BE2C (cell line): ENCODE measurements around the gene MAGI1.

Source experiments
- DNase-seq: peaks from one replicate; pipeline ENCODE4 v3.0.0-alpha.2; 2020
- H3K27me3 ChIP-seq: fragments of 250-450 bp; sonication (Bioruptor Pico); 2 replicates; pipeline ENCODE4 v1.5.1; 2020; ENCODE audit warnings: mild to moderate bottlenecking
- H3K36me3 ChIP-seq: fragments of 250-450 bp; sonication (Bioruptor Pico); 2 replicates; pipeline ENCODE4 v1.5.1; 2020; ENCODE audit warnings: mild to moderate bottlenecking
- H3K4me1 ChIP-seq: fragments of 250-450 bp; sonication (Bioruptor Pico); 2 replicates; pipeline ENCODE4 v1.5.1; 2020
- H3K4me3 ChIP-seq: 2 replicates; pipeline ENCODE4 v1.5.1; 2011; ENCODE audit warnings: low read depth, low read length
- H3K9me3 ChIP-seq: fragments of 250-450 bp; sonication (Bioruptor Pico); 2 replicates; pipeline ENCODE4 v1.5.1; 2020
- TF ChIP-seq, protein P1 (sequence below): IDR thresholded peaks from 2 replicates; pipeline ENCODE4 v1.5.1; 2012; ENCODE audit warnings: mild to moderate bottlenecking, low read depth, low read length

MAGI1 gene

DNA sequence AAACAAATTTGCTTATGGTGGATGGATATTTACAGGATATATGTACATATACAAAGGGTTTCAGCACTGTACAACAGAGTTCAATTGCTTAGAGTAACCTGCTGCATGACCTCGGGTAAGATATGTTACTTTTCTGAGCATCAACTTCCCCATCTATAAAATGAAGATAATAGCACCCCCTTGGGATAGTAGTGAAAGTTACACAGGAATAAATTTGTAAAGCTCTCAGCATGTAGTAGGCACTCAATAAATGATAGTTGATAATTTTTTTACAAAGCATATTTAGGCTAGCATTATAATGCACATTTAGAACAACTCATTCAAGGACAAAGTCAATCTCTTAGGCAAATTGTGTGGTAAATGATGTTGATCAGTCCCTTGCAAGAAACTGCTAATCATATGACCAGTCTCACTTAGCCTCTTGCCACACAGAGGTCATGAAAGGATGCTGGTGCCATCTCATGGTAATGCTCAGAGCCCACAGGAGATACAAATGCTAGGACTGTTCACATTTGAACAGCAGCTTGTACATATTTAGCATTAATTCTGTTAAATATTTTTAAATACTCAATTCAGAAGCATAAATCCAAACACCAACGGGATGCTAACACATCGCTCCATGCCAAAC, 123.9 kb downstream of the MAGI1 start:
- DNase-seq: no peak
- Histone ChIP-seq H3K4me1 (no peaks in the 10 kb centered on the region), H3K9me3 (no peaks in the 10 kb centered on the region), H3K36me3 (no peaks in the 10 kb centered on the region), H3K27me3 (no peaks in the 10 kb centered on the region), H3K4me3 (no peak overlapping the region)
- TF ChIP-seq, protein P1, sequence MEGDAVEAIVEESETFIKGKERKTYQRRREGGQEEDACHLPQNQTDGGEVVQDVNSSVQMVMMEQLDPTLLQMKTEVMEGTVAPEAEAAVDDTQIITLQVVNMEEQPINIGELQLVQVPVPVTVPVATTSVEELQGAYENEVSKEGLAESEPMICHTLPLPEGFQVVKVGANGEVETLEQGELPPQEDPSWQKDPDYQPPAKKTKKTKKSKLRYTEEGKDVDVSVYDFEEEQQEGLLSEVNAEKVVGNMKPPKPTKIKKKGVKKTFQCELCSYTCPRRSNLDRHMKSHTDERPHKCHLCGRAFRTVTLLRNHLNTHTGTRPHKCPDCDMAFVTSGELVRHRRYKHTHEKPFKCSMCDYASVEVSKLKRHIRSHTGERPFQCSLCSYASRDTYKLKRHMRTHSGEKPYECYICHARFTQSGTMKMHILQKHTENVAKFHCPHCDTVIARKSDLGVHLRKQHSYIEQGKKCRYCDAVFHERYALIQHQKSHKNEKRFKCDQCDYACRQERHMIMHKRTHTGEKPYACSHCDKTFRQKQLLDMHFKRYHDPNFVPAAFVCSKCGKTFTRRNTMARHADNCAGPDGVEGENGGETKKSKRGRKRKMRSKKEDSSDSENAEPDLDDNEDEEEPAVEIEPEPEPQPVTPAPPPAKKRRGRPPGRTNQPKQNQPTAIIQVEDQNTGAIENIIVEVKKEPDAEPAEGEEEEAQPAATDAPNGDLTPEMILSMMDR: no peak

DNA sequence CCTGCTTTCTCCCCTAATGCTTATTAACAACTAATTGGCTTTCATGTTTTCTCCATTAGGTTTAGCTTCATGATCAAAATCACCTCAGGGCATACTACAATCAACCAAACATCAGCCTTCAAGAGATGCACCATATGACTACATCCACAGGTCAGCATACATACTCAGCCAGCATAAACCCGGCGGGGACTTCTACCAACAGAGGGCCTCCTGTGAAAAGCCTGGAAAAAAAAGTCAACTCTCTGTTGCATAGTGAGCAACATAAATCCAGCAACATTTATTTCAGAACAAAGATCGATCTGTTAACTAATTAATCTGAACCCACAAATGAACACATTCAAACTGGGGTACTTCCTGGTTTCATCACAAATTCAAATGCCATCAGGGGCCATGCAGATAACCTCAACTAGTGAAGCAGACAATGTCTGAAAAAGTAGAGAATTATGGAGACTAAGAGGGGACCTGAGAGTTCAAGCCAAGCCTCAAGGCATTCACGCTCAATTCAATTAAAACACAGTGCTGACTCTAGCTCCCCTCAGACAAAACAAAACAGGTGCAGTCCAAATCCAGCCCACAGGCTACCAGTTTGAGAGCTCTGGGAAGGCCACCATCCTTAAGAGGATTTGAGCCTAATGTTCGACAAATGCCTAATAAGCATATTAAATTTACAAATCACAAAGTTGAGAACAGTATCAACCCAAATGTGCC, 124.5 kb downstream of the MAGI1 start:
- no peak overlapping the region for H3K4me3 ChIP-seq
- DNase-seq: peak; percentile 16
- no peaks in the 10 kb centered on the region for H3K4me1 ChIP-seq
- no peaks in the 10 kb centered on the region for H3K36me3 ChIP-seq
- TF ChIP-seq, protein P1: peak; percentile 39; the same call in 1 of the 2 replicates
- H3K27me3 ChIP-seq: no peaks in the 10 kb centered on the region
- no peaks in the 10 kb centered on the region for H3K9me3 ChIP-seq

DNA sequence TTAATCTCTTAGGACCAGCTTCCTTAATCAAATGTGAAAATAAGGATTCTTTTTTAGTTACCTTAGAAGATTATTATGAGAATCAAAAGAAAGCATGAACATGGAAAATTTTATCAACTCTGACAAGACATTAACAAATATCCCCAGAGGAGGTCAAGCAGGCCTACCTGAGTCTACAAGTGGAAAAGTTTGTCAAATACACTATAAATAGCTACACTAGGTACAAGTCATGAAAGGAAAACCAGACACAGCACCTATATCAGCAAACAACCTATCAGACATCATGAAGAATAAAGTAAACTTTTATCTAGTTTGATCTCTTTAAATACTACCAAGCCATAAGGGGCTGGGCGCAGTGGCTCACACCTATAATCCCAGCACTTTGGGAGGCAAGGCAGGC, 126.1 kb downstream of the MAGI1 start:
- Histone ChIP-seq H3K36me3 (no peaks in the 10 kb centered on the region), H3K27me3 (no peaks in the 10 kb centered on the region; the same call in 1 of the 2 replicates), H3K4me3 (no peak overlapping the region), H3K9me3 (no peaks in the 10 kb centered on the region), H3K4me1 (no peaks in the 10 kb centered on the region)
- DNase-seq: no peak
- TF ChIP-seq, protein P1: no peak

DNA sequence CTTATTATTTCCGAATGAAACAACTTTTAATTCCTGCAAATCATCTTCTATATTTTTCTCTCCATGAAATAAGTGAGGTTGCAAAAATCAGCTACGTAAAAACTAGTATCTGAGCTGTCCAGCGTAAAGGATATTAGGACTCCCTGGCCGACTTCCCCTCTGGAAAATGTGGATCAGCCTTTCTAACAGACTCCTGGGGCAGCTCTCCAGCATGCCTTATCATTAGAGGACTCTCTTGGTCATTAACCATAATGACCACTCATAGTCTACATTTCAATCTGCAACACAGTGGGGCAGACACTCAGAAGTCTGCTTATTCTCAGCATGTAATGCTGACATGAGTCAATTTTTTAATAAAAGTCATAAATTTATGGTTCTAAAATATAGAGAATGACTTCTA, 130.1 kb downstream of the MAGI1 start:
- no peaks in the 10 kb centered on the region for H3K4me1 ChIP-seq
- no peak overlapping the region for H3K4me3 ChIP-seq
- no peaks in the 10 kb centered on the region; the same call in 1 of the 2 replicates for H3K27me3 ChIP-seq
- H3K36me3 ChIP-seq: no peaks in the 10 kb centered on the region
- no peaks in the 10 kb centered on the region for H3K9me3 ChIP-seq
- no peak for DNase-seq
- TF ChIP-seq, protein P1: no peak

GRCh38 chr3:65907232-65908130, 131.2 kb downstream of the MAGI1 start:
- H3K4me1 ChIP-seq: no peaks in the 10 kb centered on the region
- TF ChIP-seq, protein P1: no peak
- no peaks in the 10 kb centered on the region for H3K9me3 ChIP-seq
- no peaks in the 10 kb centered on the region; the same call in 1 of the 2 replicates for H3K27me3 ChIP-seq
- no peak for DNase-seq
- H3K4me3 ChIP-seq: no peak overlapping the region
- H3K36me3 ChIP-seq: no peaks in the 10 kb centered on the region
